ENCODE results near the gene OLIG3.

OLIG3 gene

DNA sequence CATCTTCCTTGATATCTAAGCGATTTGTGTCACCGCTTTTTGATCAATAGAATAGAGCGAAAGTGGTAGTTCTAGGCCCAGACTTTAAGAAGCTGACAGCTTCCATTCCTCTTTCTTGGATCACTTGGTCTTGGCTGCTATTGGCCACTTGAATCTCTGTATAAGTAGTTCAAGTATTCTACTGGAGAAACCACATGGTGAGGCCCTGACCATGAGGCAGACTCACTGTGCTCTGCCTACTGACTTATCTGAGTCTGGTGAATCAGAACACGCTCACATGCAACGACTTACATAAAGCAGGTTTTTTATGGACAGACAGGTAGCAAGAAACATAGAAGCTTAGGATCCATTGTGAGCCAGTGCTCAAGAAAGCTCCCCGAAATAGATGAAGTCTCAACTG lies 27.0 kb downstream of the OLIG3 start:
- no peak for DNase-seq (ENCODE audit: low read depth)

DNA sequence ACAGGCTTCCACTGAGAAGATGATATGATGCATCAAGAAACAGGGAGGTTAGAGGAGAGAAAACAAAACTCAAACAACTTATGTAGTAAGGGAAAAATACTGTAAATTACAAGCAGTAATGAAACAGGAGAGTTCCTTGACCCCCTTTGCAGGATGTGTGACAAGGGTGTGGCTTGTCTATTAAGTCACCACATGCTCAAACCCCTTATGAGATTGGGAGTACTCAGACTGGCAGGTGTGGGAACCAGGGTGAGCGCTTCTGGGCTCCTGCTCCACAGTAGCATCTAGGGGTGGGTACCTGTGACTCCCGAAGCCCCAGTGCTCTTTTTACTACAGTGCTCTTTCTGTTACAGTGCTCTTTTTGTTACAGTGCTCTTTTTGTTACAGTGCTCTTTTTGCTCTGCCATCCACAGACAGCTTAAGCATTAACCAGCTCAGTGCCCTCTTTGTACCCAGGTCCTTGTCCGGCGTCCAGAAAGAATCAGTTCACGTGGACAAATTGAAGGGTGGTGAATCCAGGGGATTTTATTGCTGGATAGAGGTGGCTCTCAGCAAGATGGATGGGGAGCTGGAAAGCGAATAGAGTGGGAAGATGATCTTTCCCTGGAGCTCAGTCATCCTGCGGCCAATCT lies 28.7 kb downstream of the OLIG3 start:
- DNase-seq (ENCODE audit: low read depth): no peak

- DNase-seq (ENCODE audit: low read depth): no peak
These were observed 41.8 kb downstream of the OLIG3 start for GRCh38 chr6:137452333-137452894.

- DNase-seq (ENCODE audit: low read depth): no peak
These were observed 50.3 kb downstream of the OLIG3 start for GRCh38 chr6:137443901-137444300.

Measured in activated T-cell treated with anti-CD3 and anti-CD28 coated beads for 1 hour (primary cell).